HepG2 (cell line): ENCODE measurements around the gene TRAIP. TPM values are rescaled to one million over a fixed set of nuclear protein-coding genes. Genes with fewer than 3 reads are reported as not detected.

Source experiments
- EP300 ChIP-seq, 3 experiments: sonication (generic) in 1 of 3; formaldehyde crosslinking in 1 of 3; IDR thresholded peaks; 2 replicates each; pipeline versions ENCODE4 v1.5.1 to v1.6.1; 2011 to 2020; ENCODE audit warnings: low read depth in 2 of 3, low read length in 2 of 3, borderline replicate concordance in 1 of 3, improper control_type of control experiment in 1 of 3, mild to moderate bottlenecking in 1 of 3, missing genetic modification reagents in 1 of 3, moderate library complexity in 1 of 3
- ERF ChIP-seq: IDR thresholded peaks from 2 replicates; pipeline ENCODE4 v1.6.1; 2018; ENCODE audit warnings: missing biosample characterization, missing genetic modification reagents
- KAT8 ChIP-seq: IDR thresholded peaks from 2 replicates; pipeline ENCODE4 v1.6.1; 2016; ENCODE audit warnings: missing genetic modification reagents, missing compliant biosample characterization
- KDM5A ChIP-seq: fragments of 200-600 bp; sonication (generic); IDR thresholded peaks from 2 replicates; pipeline ENCODE4 v1.7.0; 2018; ENCODE audit warnings: antibody characterized with exemption, mild to moderate bottlenecking, low read length, borderline replicate concordance
- ZBTB7A ChIP-seq: sonication (generic); formaldehyde crosslinking; IDR thresholded peaks from 2 replicates; pipeline ENCODE4 v1.8.0; 2022; ENCODE audit warnings: mild to moderate bottlenecking, missing genetic modification reagents
- ZNF232 ChIP-seq: sonication (generic); formaldehyde crosslinking; IDR thresholded peaks from 2 replicates; pipeline ENCODE4 v1.4.0; 2020; ENCODE audit warnings: missing genetic modification reagents, borderline replicate concordance
- ZNF549 ChIP-seq: sonication (generic); formaldehyde crosslinking; IDR thresholded peaks from 2 replicates; pipeline ENCODE4 v1.5.0; 2020; ENCODE audit warnings: missing genetic modification reagents
- polyA plus RNA-seq, 8 experiments: library from polyadenylated mRNA; depleted of rRNA in 3 of 8; stranded (reverse) in 7 of 8; unstranded in 1 of 8; fragments of >200 nt; fragmentation: Illumina TruSeq in 4 of 8; extraction: Trizol in 4 of 8; gene quantifications; 2 replicates each; pipeline versions ENCODE4 v1.2.1 to v1.2.3, GENCODE V29; 2011 to 2016; ENCODE audit warnings: low read depth in 4 of 8, missing spikeins in 1 of 8, mixed read lengths in 1 of 8; ENCODE audit not compliant: insufficient read depth in 1 of 8
- total RNA-seq, 5 experiments: library from RNA; depleted of rRNA; stranded (reverse); fragments of >200 nt; fragmentation: Illumina TruSeq; extraction: Trizol; gene quantifications; 2 replicates each; pipeline ENCODE4 v1.2.3, GENCODE V29; 2016; ENCODE audit warnings: low read depth in 1 of 5
- TF ChIP-seq, protein P1 (sequence below): sonication (generic); formaldehyde crosslinking; IDR thresholded peaks from 2 replicates; pipeline ENCODE4 v1.4.0; 2020; ENCODE audit warnings: missing genetic modification reagents
- TF ChIP-seq, protein P2 (sequence below): sonication (generic); formaldehyde crosslinking; IDR thresholded peaks from 2 replicates; pipeline ENCODE4 v1.4.0; 2020; ENCODE audit warnings: mild to moderate bottlenecking, missing genetic modification reagents
- TF ChIP-seq, protein P3 (sequence below): sonication (generic); formaldehyde crosslinking; IDR thresholded peaks from 2 replicates; pipeline ENCODE4 v1.5.1; 2020; ENCODE audit warnings: missing genetic modification reagents, mild to moderate bottlenecking, borderline replicate concordance
- TF ChIP-seq, protein P4 (sequence below): IDR thresholded peaks from 2 replicates; pipeline ENCODE4 v1.6.1; 2012; ENCODE audit warnings: low read length, improper control_type of control experiment

Gene TRAIP
- total and polyA plus RNA-seq, 2 of the 13 experiments (the other 11 are each of a cell fraction or from before 2014, with no cell fraction given), result 13.9 to 23.9 TPM

DNA sequence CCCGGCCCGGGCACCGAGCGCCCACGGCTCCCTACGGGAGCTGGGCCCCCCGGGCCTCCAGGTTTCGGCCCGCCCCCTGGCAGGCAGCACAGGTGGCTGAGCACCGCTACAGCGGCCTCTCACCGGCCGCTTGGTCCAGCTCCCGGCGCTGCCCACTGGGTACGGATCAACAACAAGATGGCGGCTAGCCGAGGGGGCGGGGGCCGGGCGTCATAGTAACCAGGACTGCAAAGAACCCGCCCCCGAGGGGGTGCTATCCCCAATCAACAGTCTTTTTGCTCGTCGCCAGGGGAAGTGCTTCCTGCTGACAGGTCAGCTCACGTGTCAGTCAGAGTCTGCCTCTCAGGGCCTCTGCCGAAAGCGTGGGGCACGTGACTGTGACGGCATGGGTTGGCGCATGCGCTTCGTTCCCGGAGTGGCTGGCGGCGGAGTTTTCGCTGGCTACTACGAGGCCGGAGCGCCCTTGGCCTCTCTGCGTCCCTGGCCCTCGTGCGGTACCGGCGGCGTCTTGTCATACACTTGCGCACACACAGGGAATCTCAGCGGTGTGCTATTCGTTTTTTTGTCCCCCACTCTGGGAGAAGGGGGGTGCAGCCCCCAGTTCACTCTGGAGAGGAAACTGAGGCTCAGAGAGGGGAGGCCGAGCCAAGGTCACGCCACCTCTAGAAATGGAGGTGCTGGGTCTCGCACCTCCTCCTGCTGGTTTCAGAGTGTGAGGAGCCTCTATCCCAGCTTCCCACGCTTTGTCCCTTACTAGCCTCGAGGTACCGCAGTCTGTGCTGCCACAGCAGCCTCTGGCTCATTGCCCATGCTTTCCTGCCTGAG lies 69.8 kb downstream of the TRAIP start, which contains the start of gene IP6K1 (continued):
- TF ChIP-seq, protein P1, sequence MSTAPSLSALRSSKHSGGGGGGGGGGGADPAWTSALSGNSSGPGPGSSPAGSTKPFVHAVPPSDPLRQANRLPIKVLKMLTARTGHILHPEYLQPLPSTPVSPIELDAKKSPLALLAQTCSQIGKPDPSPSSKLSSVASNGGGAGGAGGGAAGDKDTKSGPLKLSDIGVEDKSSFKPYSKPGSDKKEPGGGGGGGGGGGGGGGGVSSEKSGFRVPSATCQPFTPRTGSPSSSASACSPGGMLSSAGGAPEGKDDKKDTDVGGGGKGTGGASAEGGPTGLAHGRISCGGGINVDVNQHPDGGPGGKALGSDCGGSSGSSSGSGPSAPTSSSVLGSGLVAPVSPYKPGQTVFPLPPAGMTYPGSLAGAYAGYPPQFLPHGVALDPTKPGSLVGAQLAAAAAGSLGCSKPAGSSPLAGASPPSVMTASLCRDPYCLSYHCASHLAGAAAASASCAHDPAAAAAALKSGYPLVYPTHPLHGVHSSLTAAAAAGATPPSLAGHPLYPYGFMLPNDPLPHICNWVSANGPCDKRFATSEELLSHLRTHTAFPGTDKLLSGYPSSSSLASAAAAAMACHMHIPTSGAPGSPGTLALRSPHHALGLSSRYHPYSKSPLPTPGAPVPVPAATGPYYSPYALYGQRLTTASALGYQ, result peak; percentile 63; the same call in 1 of the 2 replicates
- TF ChIP-seq KDM5A, result peak; percentile 70; the same call in 1 of the 2 replicates
- peak; percentile 83 for TF ChIP-seq ERF (CRISPR knock-in tag)
- TF ChIP-seq, protein P2, sequence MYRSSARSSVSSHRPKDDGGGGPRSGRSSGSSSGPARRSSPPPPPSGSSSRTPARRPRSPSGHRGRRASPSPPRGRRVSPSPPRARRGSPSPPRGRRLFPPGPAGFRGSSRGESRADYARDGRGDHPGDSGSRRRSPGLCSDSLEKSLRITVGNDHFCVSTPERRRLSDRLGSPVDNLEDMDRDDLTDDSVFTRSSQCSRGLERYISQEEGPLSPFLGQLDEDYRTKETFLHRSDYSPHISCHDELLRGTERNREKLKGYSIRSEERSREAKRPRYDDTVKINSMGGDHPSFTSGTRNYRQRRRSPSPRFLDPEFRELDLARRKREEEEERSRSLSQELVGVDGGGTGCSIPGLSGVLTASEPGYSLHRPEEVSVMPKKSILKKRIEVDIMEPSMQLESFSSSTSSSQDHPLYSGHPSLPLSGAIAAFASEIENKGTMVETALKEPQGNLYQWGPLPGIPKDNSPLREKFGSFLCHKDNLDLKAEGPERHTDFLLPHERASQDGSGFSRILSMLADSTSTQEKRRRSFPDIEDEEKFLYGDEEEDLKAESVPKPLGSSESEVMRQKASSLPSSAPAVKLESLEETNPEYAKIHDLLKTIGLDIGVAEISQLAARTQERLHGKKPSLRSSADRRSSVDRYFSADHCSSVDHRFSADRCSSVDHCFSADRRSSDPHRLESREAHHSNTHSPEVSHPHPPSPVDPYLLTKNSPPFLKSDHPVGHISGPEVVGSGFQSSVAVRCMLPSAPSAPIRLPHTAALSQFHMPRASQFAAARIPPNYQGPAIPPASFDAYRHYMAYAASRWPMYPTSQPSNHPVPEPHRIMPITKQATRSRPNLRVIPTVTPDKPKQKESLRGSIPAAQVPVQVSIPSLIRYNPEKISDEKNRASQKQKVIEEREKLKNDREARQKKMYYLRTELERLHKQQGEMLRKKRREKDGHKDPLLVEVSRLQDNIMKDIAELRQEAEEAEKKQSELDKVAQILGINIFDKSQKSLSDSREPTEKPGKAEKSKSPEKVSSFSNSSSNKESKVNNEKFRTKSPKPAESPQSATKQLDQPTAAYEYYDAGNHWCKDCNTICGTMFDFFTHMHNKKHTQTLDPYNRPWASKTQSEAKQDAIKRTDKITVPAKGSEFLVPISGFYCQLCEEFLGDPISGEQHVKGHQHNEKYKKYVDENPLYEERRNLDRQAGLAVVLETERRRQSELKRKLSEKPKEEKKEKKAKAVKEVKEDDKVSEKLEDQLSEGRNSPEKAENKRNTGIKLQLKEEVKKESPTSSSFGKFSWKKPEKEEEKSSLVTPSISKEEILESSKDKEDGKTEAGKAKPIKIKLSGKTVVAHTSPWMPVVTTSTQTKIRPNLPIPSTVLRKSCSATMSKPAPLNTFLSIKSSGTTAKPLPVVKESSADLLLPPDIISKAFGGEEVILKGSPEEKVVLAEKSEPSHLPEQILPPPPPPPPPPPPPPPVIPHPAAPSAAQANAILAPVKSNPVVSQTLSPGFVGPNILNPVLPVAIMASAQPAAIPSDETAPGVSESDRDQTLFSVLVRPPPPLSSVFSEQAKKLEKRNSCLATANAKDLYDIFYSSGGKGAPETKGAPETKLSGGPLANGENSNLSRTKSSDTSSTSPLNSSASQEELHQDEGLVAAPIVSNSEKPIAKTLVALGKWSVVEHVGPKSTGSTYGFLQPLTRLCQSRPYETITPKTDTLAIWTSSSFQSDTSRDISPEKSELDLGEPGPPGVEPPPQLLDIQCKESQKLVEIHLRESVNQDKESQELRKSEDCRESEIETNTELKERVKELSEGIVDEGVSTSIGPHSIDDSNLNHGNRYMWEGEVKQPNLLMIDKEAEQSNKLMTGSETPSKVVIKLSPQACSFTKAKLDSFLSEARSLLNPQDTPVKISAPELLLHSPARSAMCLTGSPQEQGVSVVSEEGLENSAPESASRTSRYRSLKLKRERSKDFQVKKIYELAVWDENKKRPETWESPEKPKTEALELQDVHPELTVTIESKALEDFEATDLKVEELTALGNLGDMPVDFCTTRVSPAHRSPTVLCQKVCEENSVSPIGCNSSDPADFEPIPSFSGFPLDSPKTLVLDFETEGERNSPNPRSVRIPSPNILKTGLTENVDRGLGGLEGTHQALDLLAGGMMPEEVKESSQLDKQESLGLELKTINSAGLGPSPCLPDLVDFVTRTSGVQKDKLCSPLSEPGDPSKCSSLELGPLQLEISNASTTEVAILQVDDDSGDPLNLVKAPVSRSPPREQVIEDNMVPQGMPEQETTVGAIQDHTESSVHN (CRISPR knock-in tag), result 0 out of 2 replicates have a peak, but pooled peaks have one; percentile 63
- TF ChIP-seq ZNF232 (CRISPR knock-in tag), result 0 out of 2 replicates have a peak, but pooled peaks have one; percentile 34
- TF ChIP-seq, protein P3, sequence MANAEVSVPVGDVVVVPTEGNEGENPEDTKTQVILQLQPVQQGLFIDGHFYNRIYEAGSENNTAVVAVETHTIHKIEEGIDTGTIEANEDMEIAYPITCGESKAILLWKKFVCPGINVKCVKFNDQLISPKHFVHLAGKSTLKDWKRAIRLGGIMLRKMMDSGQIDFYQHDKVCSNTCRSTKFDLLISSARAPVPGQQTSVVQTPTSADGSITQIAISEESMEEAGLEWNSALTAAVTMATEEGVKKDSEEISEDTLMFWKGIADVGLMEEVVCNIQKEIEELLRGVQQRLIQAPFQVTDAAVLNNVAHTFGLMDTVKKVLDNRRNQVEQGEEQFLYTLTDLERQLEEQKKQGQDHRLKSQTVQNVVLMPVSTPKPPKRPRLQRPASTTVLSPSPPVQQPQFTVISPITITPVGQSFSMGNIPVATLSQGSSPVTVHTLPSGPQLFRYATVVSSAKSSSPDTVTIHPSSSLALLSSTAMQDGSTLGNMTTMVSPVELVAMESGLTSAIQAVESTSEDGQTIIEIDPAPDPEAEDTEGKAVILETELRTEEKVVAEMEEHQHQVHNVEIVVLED, result 0 out of 2 replicates have a peak, but pooled peaks have one; percentile 7
- TF ChIP-seq, protein P4, sequence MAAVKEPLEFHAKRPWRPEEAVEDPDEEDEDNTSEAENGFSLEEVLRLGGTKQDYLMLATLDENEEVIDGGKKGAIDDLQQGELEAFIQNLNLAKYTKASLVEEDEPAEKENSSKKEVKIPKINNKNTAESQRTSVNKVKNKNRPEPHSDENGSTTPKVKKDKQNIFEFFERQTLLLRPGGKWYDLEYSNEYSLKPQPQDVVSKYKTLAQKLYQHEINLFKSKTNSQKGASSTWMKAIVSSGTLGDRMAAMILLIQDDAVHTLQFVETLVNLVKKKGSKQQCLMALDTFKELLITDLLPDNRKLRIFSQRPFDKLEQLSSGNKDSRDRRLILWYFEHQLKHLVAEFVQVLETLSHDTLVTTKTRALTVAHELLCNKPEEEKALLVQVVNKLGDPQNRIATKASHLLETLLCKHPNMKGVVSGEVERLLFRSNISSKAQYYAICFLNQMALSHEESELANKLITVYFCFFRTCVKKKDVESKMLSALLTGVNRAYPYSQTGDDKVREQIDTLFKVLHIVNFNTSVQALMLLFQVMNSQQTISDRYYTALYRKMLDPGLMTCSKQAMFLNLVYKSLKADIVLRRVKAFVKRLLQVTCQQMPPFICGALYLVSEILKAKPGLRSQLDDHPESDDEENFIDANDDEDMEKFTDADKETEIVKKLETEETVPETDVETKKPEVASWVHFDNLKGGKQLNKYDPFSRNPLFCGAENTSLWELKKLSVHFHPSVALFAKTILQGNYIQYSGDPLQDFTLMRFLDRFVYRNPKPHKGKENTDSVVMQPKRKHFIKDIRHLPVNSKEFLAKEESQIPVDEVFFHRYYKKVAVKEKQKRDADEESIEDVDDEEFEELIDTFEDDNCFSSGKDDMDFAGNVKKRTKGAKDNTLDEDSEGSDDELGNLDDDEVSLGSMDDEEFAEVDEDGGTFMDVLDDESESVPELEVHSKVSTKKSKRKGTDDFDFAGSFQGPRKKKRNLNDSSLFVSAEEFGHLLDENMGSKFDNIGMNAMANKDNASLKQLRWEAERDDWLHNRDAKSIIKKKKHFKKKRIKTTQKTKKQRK, result no peak
- 0 out of 2 replicates have a peak, but pooled peaks have one; percentile 15 for TF ChIP-seq ZNF549 (CRISPR knock-in tag)
- TF ChIP-seq EP300 (IDR thresholded peaks at IDR 0.05; ENCODE audit: low read depth in 2 of 2, low read length in 2 of 2), result 0 out of 4 replicates have a peak, but pooled peaks of 1 of the 2 experiments have one; percentile 36
- TF ChIP-seq EP300 (CRISPR knock-in tag; IDR thresholded peaks at IDR 0.05; ENCODE audit: borderline replicate concordance), result no peak
- peak; percentile 72 for TF ChIP-seq ZBTB7A
- TF ChIP-seq KAT8, result peak; percentile 76
